ENCODE data around the gene C8G. TPM values are rescaled to one million over a fixed set of nuclear protein-coding genes. Genes with fewer than 3 reads are reported as not detected.

C8G gene
- total and polyA plus RNA-seq, 2 of the 13 experiments (the other 11 are each of a cell fraction or from before 2014, with no cell fraction given): 4.9 to 12.8 TPM

GRCh38 chr9:136991993-136992818 is 47.2 kb downstream of the C8G start, which contains the start of gene PAXX (continued):
- TF ChIP-seq ZBTB10 (CRISPR knock-in tag; IDR thresholded peaks at IDR 0.05; ENCODE audit: borderline replicate concordance): 0 out of 2 replicates have a peak, but pooled peaks have one; percentile 18
- no peak; the same call in 1 of the 2 replicates for TF ChIP-seq HOXA5 (CRISPR knock-in tag; IDR thresholded peaks at IDR 0.05)
- TF ChIP-seq KDM4B (CRISPR knock-in tag; IDR thresholded peaks at IDR 0.05): no peak
- TF ChIP-seq KLF12 (CRISPR knock-in tag; IDR thresholded peaks at IDR 0.05; ENCODE audit: borderline replicate concordance): no peak
- no peak for TF ChIP-seq KAT8 (CRISPR knock-in tag; IDR thresholded peaks at IDR 0.05)
- TF ChIP-seq CREB1 (IDR thresholded peaks at IDR 0.05): no peak
- TF ChIP-seq CREB1 (CRISPR knock-in tag; IDR thresholded peaks at IDR 0.05): no peak
- no peak for TF ChIP-seq ZNF619 (CRISPR knock-in tag; IDR thresholded peaks at IDR 0.05)
- TF ChIP-seq ZNF543 (CRISPR knock-in tag; IDR thresholded peaks at IDR 0.05): no peak
- TF ChIP-seq E2F1 (CRISPR knock-in tag; IDR thresholded peaks at IDR 0.05): 0 out of 2 replicates have a peak, but pooled peaks have one; percentile 56
- no peak for TF ChIP-seq FOXA3 (CRISPR knock-in tag; IDR thresholded peaks at IDR 0.05)
- TF ChIP-seq ZNF607 (CRISPR knock-in tag; IDR thresholded peaks at IDR 0.05; ENCODE audit: borderline replicate concordance): peak; percentile 46; the same call in 1 of the 2 replicates
- TF ChIP-seq TIGD3 (CRISPR knock-in tag; IDR thresholded peaks at IDR 0.05; ENCODE audit: borderline replicate concordance): no peak
- TF ChIP-seq NKX3-1 (CRISPR knock-in tag; IDR thresholded peaks at IDR 0.05): no peak
- TF ChIP-seq ADNP (CRISPR knock-in tag; IDR thresholded peaks at IDR 0.05): no peak
- TF ChIP-seq ZNF766 (CRISPR knock-in tag; IDR thresholded peaks at IDR 0.05; ENCODE audit: borderline replicate concordance): 0 out of 2 replicates have a peak, but pooled peaks have one; percentile 77
- no peak for TF ChIP-seq RBAK (CRISPR knock-in tag; IDR thresholded peaks at IDR 0.05)
- 0 out of 2 replicates have a peak, but pooled peaks have one; percentile 52 for TF ChIP-seq ZNF589 (CRISPR knock-in tag; conservative IDR thresholded peaks at IDR 0.05)
- TF ChIP-seq MXD1 (CRISPR knock-in tag; IDR thresholded peaks at IDR 0.05): peak; percentile 61; the same call in 1 of the 2 replicates
- TF ChIP-seq AKAP8 (CRISPR knock-in tag; IDR thresholded peaks at IDR 0.05): 0 out of 2 replicates have a peak, but pooled peaks have one; percentile 9
- 0 out of 2 replicates have a peak, but pooled peaks have one; percentile 36 for TF ChIP-seq CENPT (CRISPR knock-in tag; IDR thresholded peaks at IDR 0.05; ENCODE audit: low read depth)
- TF ChIP-seq ZNF567 (CRISPR knock-in tag; IDR thresholded peaks at IDR 0.05; ENCODE audit: borderline replicate concordance): no peak; the same call in 1 of the 2 replicates
- peak; percentile 55; the same call in 1 of the 2 replicates for TF ChIP-seq ZNF558 (CRISPR knock-in tag; IDR thresholded peaks at IDR 0.05; ENCODE audit: borderline replicate concordance)
- no peak for TF ChIP-seq SRSF1 (optimal IDR thresholded peaks at IDR 0.05; ENCODE audit: low read depth, low read length)
- 0 out of 2 replicates have a peak, but pooled peaks have one; percentile 45 for TF ChIP-seq ZNF674 (CRISPR knock-in tag; IDR thresholded peaks at IDR 0.05; ENCODE audit: low read depth)
